Endothelial cell of umbilical vein (primary cell): Measurements from ENCODE around the gene MLH1. TPM values are rescaled to one million over a fixed set of nuclear protein-coding genes. Genes with fewer than 3 reads are reported as not detected.

Experiments used
- BruUV-seq: library from RNA; stranded (reverse); fragments of 400-500 nt; replicated peaks from 2 replicates; lab custom pipeline; 2021; lab: Mats Ljungman, UMichigan
- CTCF ChIA-PET: fragments of 300-600, 350-600 bp; sonication (Branson Sonifier 250); formaldehyde crosslinking; loops from one replicate; lab custom pipeline; 2021; ENCODE audit warnings: antibody characterized with exemption, inconsistent platforms; lab: Charles Lee
- POLR2A ChIA-PET: fragments of 300-600, 350-600 bp; sonication (Branson Sonifier 250); formaldehyde crosslinking; loops from one replicate; lab custom pipeline; 2021; ENCODE audit warnings: antibody characterized with exemption, inconsistent platforms; lab: Charles Lee
- DNase-seq: peaks from one replicate; pipeline ENCODE4 v3.0.0-alpha.2; 2011; ENCODE audit warnings: low read depth, low spot score
- FAIRE-seq: peaks from 2 replicates; lab custom pipeline; 2011; peaks lifted over from hg19 to GRCh38; lab: Jason Lieb, UNC
- H2AFZ ChIP-seq: 2 replicates; pipeline ENCODE4 v1.6.0; 2012; ENCODE audit warnings: low read depth, low read length, control low read depth, inconsistent platforms
- H3K27ac ChIP-seq: 2 replicates; pipeline ENCODE4 v1.5.1; 2011; ENCODE audit warnings: low read depth, mild to moderate bottlenecking, control low read depth, low read length, moderate library complexity; ENCODE audit not compliant: insufficient read depth
- H3K27me3 ChIP-seq, 2 experiments: 2 replicates each; pipeline versions ENCODE4 v1.6.0 to v1.6.1; 2011; ENCODE audit warnings: low read length in 2 of 2, mixed read lengths in 1 of 2; ENCODE audit not compliant: control insufficient read depth in 2 of 2, insufficient read depth in 2 of 2
- H3K36me3 ChIP-seq, 2 experiments: 2 replicates in 1 of 2; 3 replicates in 1 of 2; pipeline ENCODE4 v1.5.1; 2011; ENCODE audit warnings: low read length in 2 of 2, mild to moderate bottlenecking in 1 of 2, moderate library complexity in 1 of 2; ENCODE audit not compliant: control insufficient read depth in 2 of 2, insufficient read depth in 2 of 2; ENCODE audit errors: extremely low read depth in 1 of 2
- H3K4me1 ChIP-seq: 3 replicates; pipeline ENCODE4 v1.5.1; 2011; ENCODE audit warnings: mild to moderate bottlenecking, low read length; ENCODE audit not compliant: control insufficient read depth, insufficient read depth; ENCODE audit errors: extremely low read depth
- H3K4me2 ChIP-seq: 2 replicates; pipeline ENCODE4 v1.6.1; 2011; ENCODE audit warnings: low read length, control low read depth, mixed read lengths; ENCODE audit not compliant: insufficient read depth
- H3K4me3 ChIP-seq, 3 experiments: fragments of 200-600 bp in 1 of 3; sonication (generic), shearing (Covaris generic) in 1 of 3; replicated peaks in 1 of 3; 2 replicates each; pipeline ENCODE4 v1.5.1; 2011 to 2016; ENCODE audit warnings: control low read depth in 3 of 3, low read length in 3 of 3, mild to moderate bottlenecking in 2 of 3, inconsistent platforms in 1 of 3, low read depth in 1 of 3, moderate library complexity in 1 of 3; ENCODE audit not compliant: insufficient read depth in 1 of 3
- H3K79me2 ChIP-seq: 2 replicates; pipeline ENCODE4 v1.6.0; 2012; ENCODE audit warnings: low read length, inconsistent platforms; ENCODE audit not compliant: control insufficient read depth, insufficient read depth
- H3K9ac ChIP-seq: replicated peaks from 2 replicates; pipeline ENCODE3; 2011; ENCODE audit warnings: low read length, control low read depth; ENCODE audit not compliant: insufficient read depth; ENCODE audit errors: extremely low read depth
- H3K9me1 ChIP-seq: replicated peaks from 3 replicates; pipeline ENCODE4 v1.6.0; 2011; ENCODE audit warnings: mild to moderate bottlenecking, low read length; ENCODE audit not compliant: control insufficient read depth, insufficient read depth; ENCODE audit errors: extremely low read depth
- H3K9me3 ChIP-seq: replicated peaks from 2 replicates; pipeline ENCODE4 v1.5.1; 2012; ENCODE audit warnings: low read length, inconsistent platforms; ENCODE audit not compliant: control insufficient read depth, insufficient read depth
- H4K20me1 ChIP-seq: replicated peaks from 2 replicates; pipeline ENCODE3; 2011; ENCODE audit warnings: mild to moderate bottlenecking, low read length; ENCODE audit not compliant: control insufficient read depth, insufficient read depth; ENCODE audit errors: extremely low read depth
- EZH2 ChIP-seq: IDR thresholded peaks from 2 replicates; pipeline ENCODE4 v1.6.1; 2012; ENCODE audit warnings: borderline replicate concordance, low read depth, mild to moderate bottlenecking, moderate library complexity, low read length, inconsistent platforms; ENCODE audit not compliant: severe bottlenecking
- FOS ChIP-seq: IDR thresholded peaks from 2 replicates; pipeline ENCODE4 v1.6.1; 2011; ENCODE audit warnings: mild to moderate bottlenecking, low read length, moderate library complexity, borderline replicate concordance; ENCODE audit not compliant: insufficient read depth
- GATA2 ChIP-seq: IDR thresholded peaks from 2 replicates; pipeline ENCODE4 v1.7.0; 2011; ENCODE audit warnings: low read depth, mild to moderate bottlenecking, moderate library complexity, mixed read lengths, low read length; ENCODE audit not compliant: insufficient read length, insufficient read depth
- JUN ChIP-seq: IDR thresholded peaks from 2 replicates; pipeline ENCODE4 v1.6.1; 2011; ENCODE audit warnings: borderline replicate concordance, low read depth; ENCODE audit not compliant: insufficient read length, insufficient read depth
- MYC ChIP-seq: IDR thresholded peaks from one replicate; pipeline ENCODE4 v1.6.1; 2011; ENCODE audit warnings: mild to moderate bottlenecking, low read depth, low read length
- POLR2A ChIP-seq: IDR thresholded peaks from 2 replicates; pipeline ENCODE4 v1.6.1; 2012; ENCODE audit warnings: low read depth, mild to moderate bottlenecking, control low read depth, low read length
- POLR2AphosphoS5 ChIP-seq: IDR thresholded peaks from 2 replicates; pipeline ENCODE4 v1.6.1; 2012; ENCODE audit warnings: low read depth, mild to moderate bottlenecking, control low read depth, low read length, moderate library complexity; ENCODE audit not compliant: insufficient read depth
- dilution Hi-C: fragments of 300-500 bp; cut with MboI; formaldehyde crosslinking; loops from one replicate; pipeline ENCODE4 v1.15.0; 2019; ENCODE audit warnings: low sequenced_read_pairs; ENCODE audit not compliant: extremely low pct_ligation_motif_present
- intact Hi-C: fragments of 100-400 bp; cut with micrococcal nuclease; formaldehyde crosslinking; loops from one replicate; pipeline ENCODE4 v1.10.0; 2022
- polyA plus RNA-seq, 4 experiments: library from polyadenylated mRNA; depleted of rRNA in 3 of 4; stranded (reverse) in 3 of 4; unstranded in 1 of 4; fragments of >200 nt; gene quantifications; 2 replicates each; pipeline versions ENCODE4 v1.2.1 to v1.2.3, GENCODE V29; 2011 to 2012; ENCODE audit warnings: missing spikeins in 1 of 4
- total RNA-seq: library from RNA; stranded (reverse); gene quantifications from 2 replicates; pipeline ENCODE4 v1.2.3, GENCODE V29; 2021
- TF ChIP-seq, protein P1 (sequence below), 2 donors: IDR thresholded peaks; 1 replicate in 1 of 2; 2 replicates in 1 of 2; pipeline ENCODE4 v1.5.1; 2011; ENCODE audit warnings: low read length in 2 of 2, mild to moderate bottlenecking in 2 of 2, moderate library complexity in 2 of 2, control low read depth in 1 of 2, inconsistent platforms in 1 of 2, low read depth in 1 of 2; ENCODE audit not compliant: insufficient read depth in 1 of 2; ENCODE audit errors: extremely low read depth in 1 of 2
- TF ChIP-seq, protein P2 (sequence below): IDR thresholded peaks from 2 replicates; pipeline ENCODE4 v1.6.1; 2011; ENCODE audit not compliant: insufficient read depth, insufficient read length

Gene MLH1
- total and polyA plus RNA-seq, 2 donors (not counting 3 experiments of a cell fraction or from before 2014, with no cell fraction given): 22.2 to 32.9 TPM

GRCh38 chr3:36991923-36992805 lies 1.2 kb upstream of the MLH1 start:
- peak overlapping the region; percentile 18 to 78 (median 60) for H3K4me3 ChIP-seq
- FAIRE-seq (peak; percentile 28), DNase-seq (no peak)
- intact Hi-C loops: loop anchor here (2.0 to 5.0 kb wide), 3 partner anchors 47 to 960 kb away; partner anchors contain the start of gene TRANK1
- H3K9me3 ChIP-seq: no peaks in the 10 kb centered on the region
- peaks cover 49% of the 10 kb centered on the region for H3K4me1 ChIP-seq
- ChIA-PET CTCF (interaction anchor here (0.7 to 1.7 kb wide), 6 partner anchors 22 to 222 kb away, joined by 3 to 15 read pairs (median 4); no protein-coding TSS in a partner anchor), POLR2A (no interaction called here)
- H2AFZ ChIP-seq: peak overlapping the region; percentile 42
- no peak for TF ChIP-seq EZH2
- no peak for TF ChIP-seq MYC
- no peak for TF ChIP-seq JUN
- TF ChIP-seq, protein P1, sequence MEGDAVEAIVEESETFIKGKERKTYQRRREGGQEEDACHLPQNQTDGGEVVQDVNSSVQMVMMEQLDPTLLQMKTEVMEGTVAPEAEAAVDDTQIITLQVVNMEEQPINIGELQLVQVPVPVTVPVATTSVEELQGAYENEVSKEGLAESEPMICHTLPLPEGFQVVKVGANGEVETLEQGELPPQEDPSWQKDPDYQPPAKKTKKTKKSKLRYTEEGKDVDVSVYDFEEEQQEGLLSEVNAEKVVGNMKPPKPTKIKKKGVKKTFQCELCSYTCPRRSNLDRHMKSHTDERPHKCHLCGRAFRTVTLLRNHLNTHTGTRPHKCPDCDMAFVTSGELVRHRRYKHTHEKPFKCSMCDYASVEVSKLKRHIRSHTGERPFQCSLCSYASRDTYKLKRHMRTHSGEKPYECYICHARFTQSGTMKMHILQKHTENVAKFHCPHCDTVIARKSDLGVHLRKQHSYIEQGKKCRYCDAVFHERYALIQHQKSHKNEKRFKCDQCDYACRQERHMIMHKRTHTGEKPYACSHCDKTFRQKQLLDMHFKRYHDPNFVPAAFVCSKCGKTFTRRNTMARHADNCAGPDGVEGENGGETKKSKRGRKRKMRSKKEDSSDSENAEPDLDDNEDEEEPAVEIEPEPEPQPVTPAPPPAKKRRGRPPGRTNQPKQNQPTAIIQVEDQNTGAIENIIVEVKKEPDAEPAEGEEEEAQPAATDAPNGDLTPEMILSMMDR (IDR thresholded peaks at IDR 0.05; ENCODE audit: extremely low read depth in 1 of 2, insufficient read depth in 1 of 2, low read depth in 1 of 2, low read length in 2 of 2): no peak
- TF ChIP-seq GATA2: no peak
- TF ChIP-seq POLR2AphosphoS5: no peak
- TF ChIP-seq POLR2A: no peak
- TF ChIP-seq FOS: no peak
- TF ChIP-seq, protein P2, sequence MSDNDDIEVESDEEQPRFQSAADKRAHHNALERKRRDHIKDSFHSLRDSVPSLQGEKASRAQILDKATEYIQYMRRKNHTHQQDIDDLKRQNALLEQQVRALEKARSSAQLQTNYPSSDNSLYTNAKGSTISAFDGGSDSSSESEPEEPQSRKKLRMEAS: no peak
- peak overlapping the region; percentile 97 for H3K27ac ChIP-seq
- peak overlapping the region; percentile 53 for H3K4me2 ChIP-seq
- H3K36me3 ChIP-seq: no peaks in the 10 kb centered on the region
- TSS peak; percentile 55 for BruUV-seq
- peaks cover 47% of the 10 kb centered on the region for H3K79me2 ChIP-seq
- dilution Hi-C loops: no loop called here
- peak overlapping the region; percentile 79 for H3K9ac ChIP-seq
- H4K20me1 ChIP-seq: peaks cover 2% of the 10 kb centered on the region
- no peaks in the 10 kb centered on the region for H3K27me3 ChIP-seq
- no peaks in the 10 kb centered on the region for H3K9me1 ChIP-seq
